Neural crest cell (in vitro differentiated cells): ENCODE results near the gene ARHGAP19. TPM values are rescaled to one million over a fixed set of nuclear protein-coding genes. Genes with fewer than 3 reads are reported as not detected.

Experiments used
- DNase-seq: peaks from one replicate; pipeline ENCODE4 v3.0.0; 2021; ENCODE audit warnings: low read depth, mixed read lengths, low spot score
- H3K27ac Mint-ChIP-seq: one replicate; pipeline ENCODE4 v1.8.0; 2021; ENCODE audit warnings: mild to moderate bottlenecking, mixed read lengths; ENCODE audit not compliant: unreplicated experiment
- H3K27me3 Mint-ChIP-seq: 2 replicates; pipeline ENCODE4 v1.8.0; 2021; ENCODE audit warnings: low read depth, mild to moderate bottlenecking, mixed read lengths
- H3K36me3 Mint-ChIP-seq: 2 replicates; pipeline ENCODE4 v1.8.0; 2021; ENCODE audit warnings: low read depth, mild to moderate bottlenecking, mixed read lengths
- H3K4me1 Mint-ChIP-seq: 2 replicates; pipeline ENCODE4 v1.8.0; 2021; ENCODE audit warnings: mixed read lengths
- H3K4me3 Mint-ChIP-seq: one replicate; pipeline ENCODE4 v1.8.0; 2021; ENCODE audit warnings: mild to moderate bottlenecking, mixed read lengths
- H3K9me3 Mint-ChIP-seq: 2 replicates; pipeline ENCODE4 v1.8.0; 2021; ENCODE audit warnings: mixed read lengths
- total RNA-seq: library from RNA; stranded (reverse); gene quantifications from 2 replicates; pipeline ENCODE4 v1.2.1, GENCODE V29; 2021
- TF ChIP-seq, protein P1 (sequence below): fragments of 200-600 bp; sonication (generic); conservative IDR thresholded peaks from 2 replicates; pipeline ENCODE4 v1.5.0; 2021; ENCODE audit warnings: antibody characterized with exemption, mild to moderate bottlenecking

The ARHGAP19 gene
- total RNA-seq, 1 donor from 2014 or later: 30.3 TPM

- H3K36me3 Mint-ChIP-seq: peaks cover 5% of the 10 kb centered on the region
- peak overlapping the region; percentile 94 for H3K4me3 Mint-ChIP-seq
- no peaks in the 10 kb centered on the region for H3K9me3 Mint-ChIP-seq
- H3K4me1 Mint-ChIP-seq: peaks cover 33% of the 10 kb centered on the region
- H3K27ac Mint-ChIP-seq: no peak overlapping the region
- no peak for DNase-seq
- H3K27me3 Mint-ChIP-seq: peaks cover 54% of the 10 kb centered on the region
- TF ChIP-seq, protein P1, sequence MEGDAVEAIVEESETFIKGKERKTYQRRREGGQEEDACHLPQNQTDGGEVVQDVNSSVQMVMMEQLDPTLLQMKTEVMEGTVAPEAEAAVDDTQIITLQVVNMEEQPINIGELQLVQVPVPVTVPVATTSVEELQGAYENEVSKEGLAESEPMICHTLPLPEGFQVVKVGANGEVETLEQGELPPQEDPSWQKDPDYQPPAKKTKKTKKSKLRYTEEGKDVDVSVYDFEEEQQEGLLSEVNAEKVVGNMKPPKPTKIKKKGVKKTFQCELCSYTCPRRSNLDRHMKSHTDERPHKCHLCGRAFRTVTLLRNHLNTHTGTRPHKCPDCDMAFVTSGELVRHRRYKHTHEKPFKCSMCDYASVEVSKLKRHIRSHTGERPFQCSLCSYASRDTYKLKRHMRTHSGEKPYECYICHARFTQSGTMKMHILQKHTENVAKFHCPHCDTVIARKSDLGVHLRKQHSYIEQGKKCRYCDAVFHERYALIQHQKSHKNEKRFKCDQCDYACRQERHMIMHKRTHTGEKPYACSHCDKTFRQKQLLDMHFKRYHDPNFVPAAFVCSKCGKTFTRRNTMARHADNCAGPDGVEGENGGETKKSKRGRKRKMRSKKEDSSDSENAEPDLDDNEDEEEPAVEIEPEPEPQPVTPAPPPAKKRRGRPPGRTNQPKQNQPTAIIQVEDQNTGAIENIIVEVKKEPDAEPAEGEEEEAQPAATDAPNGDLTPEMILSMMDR: no peak
Measured at GRCh38 chr10:97332591-97333350, 40.3 kb upstream of the ARHGAP19 start.

- no peaks in the 10 kb centered on the region for H3K9me3 Mint-ChIP-seq
- TF ChIP-seq, protein P1: no peak
- no peak for DNase-seq
- H3K4me3 Mint-ChIP-seq: peak overlapping the region; percentile 94
- H3K27ac Mint-ChIP-seq: no peak overlapping the region
- H3K27me3 Mint-ChIP-seq: peaks cover 39% of the 10 kb centered on the region
- H3K36me3 Mint-ChIP-seq: peaks cover 5% of the 10 kb centered on the region
- H3K4me1 Mint-ChIP-seq: peaks cover 19% of the 10 kb centered on the region
Measured at GRCh38 chr10:97331153-97331703, 38.8 kb upstream of the ARHGAP19 start.

- H3K9me3 Mint-ChIP-seq: no peaks in the 10 kb centered on the region
- TF ChIP-seq, protein P1: no peak
- H3K4me1 Mint-ChIP-seq: peaks cover 19% of the 10 kb centered on the region
- peaks cover 34% of the 10 kb centered on the region for H3K27me3 Mint-ChIP-seq
- H3K36me3 Mint-ChIP-seq: peaks cover 5% of the 10 kb centered on the region
- H3K27ac Mint-ChIP-seq: no peak overlapping the region
- no peak for DNase-seq
- H3K4me3 Mint-ChIP-seq: peak overlapping the region; percentile 4
Measured at GRCh38 chr10:97329766-97330165, 37.3 kb upstream of the ARHGAP19 start.

GRCh38 chr10:97328646-97329453 is 36.4 kb upstream of the ARHGAP19 start:
- peaks cover 5% of the 10 kb centered on the region for H3K36me3 Mint-ChIP-seq
- H3K27ac Mint-ChIP-seq: no peak overlapping the region
- peaks cover 19% of the 10 kb centered on the region for H3K4me1 Mint-ChIP-seq
- H3K9me3 Mint-ChIP-seq: no peaks in the 10 kb centered on the region
- TF ChIP-seq, protein P1: no peak
- H3K27me3 Mint-ChIP-seq: peaks cover 34% of the 10 kb centered on the region
- DNase-seq: no peak
- no peak overlapping the region for H3K4me3 Mint-ChIP-seq

GRCh38 chr10:97327348-97328294 is 35.2 kb upstream of the ARHGAP19 start:
- TF ChIP-seq, protein P1: no peak
- no peak for DNase-seq
- peaks cover 32% of the 10 kb centered on the region for H3K27me3 Mint-ChIP-seq
- H3K27ac Mint-ChIP-seq: no peak overlapping the region
- H3K36me3 Mint-ChIP-seq: peaks cover 2% of the 10 kb centered on the region
- no peaks in the 10 kb centered on the region for H3K9me3 Mint-ChIP-seq
- H3K4me3 Mint-ChIP-seq: no peak overlapping the region
- H3K4me1 Mint-ChIP-seq: peaks cover 8% of the 10 kb centered on the region
